WTC11 (cell line): ENCODE data around the gene RAB26. TPM values are rescaled to one million over a fixed set of nuclear protein-coding genes. Genes with fewer than 3 reads are reported as not detected.
"Not testable (repeated sequence)": the region's sequence is repeated elsewhere in the genome, so short reads cannot be mapped to it uniquely, and the experiment has no call there.

ENCODE experiments used
- ATAC-seq: fragments of 200-7000 bp; cut with Tn5 transposase; 2 replicates; pipeline ENCODE4 v1.10.0; 2021; ENCODE audit warnings: mild to moderate bottlenecking, moderate library complexity
- CTCF ChIA-PET: fragments of 300-600 bp; sonication (Branson Sonifier 250); formaldehyde crosslinking; loops from one replicate; lab custom pipeline; 2021; ENCODE audit warnings: antibody characterized with exemption; lab: Charles Lee
- POLR2A ChIA-PET: fragments of 350-600 bp; sonication (Branson Sonifier 250); formaldehyde crosslinking; loops from one replicate; lab custom pipeline; 2021; ENCODE audit warnings: antibody characterized with exemption; lab: Charles Lee
- DNase-seq: peaks from one replicate; pipeline ENCODE4 v3.0.0; 2021; ENCODE audit warnings: low spot score
- H3K27ac Mint-ChIP-seq: 2 replicates; pipeline ENCODE4 v1.8.0; 2021; ENCODE audit warnings: mixed read lengths
- H3K27me3 Mint-ChIP-seq: 2 replicates; pipeline ENCODE4 v1.8.0; 2021; ENCODE audit warnings: low read depth, mild to moderate bottlenecking, moderate library complexity, mixed read lengths
- H3K36me3 Mint-ChIP-seq: 2 replicates; pipeline ENCODE4 v1.8.0; 2021; ENCODE audit warnings: mixed read lengths
- H3K4me1 Mint-ChIP-seq: 2 replicates; pipeline ENCODE4 v1.8.0; 2022; ENCODE audit warnings: mixed read lengths
- H3K4me3 Mint-ChIP-seq: 2 replicates; pipeline ENCODE4 v1.8.0; 2021; ENCODE audit warnings: mild to moderate bottlenecking, moderate library complexity, mixed read lengths
- H3K9me3 Mint-ChIP-seq: 2 replicates; pipeline ENCODE4 v1.8.0; 2021; ENCODE audit warnings: mixed read lengths
- AR ChIP-seq: fragments of 250-450 bp; sonication (Bioruptor Pico); IDR thresholded peaks from 2 replicates; pipeline ENCODE4 v1.9.0; 2021; ENCODE audit warnings: mild to moderate bottlenecking
- CREM ChIP-seq: sonication (generic); formaldehyde crosslinking; IDR thresholded peaks from 2 replicates; pipeline ENCODE4 v1.8.1; 2022; ENCODE audit warnings: mild to moderate bottlenecking, missing genetic modification reagents, moderate library complexity
- E2F1 ChIP-seq: sonication (generic); formaldehyde crosslinking; IDR thresholded peaks from 2 replicates; pipeline ENCODE4 v1.8.0; 2022; ENCODE audit warnings: mild to moderate bottlenecking, missing genetic modification reagents
- EMX1 ChIP-seq: fragments of 250-450 bp; sonication (Bioruptor Pico); IDR thresholded peaks from 2 replicates; pipeline ENCODE4 v1.8.0; 2021; ENCODE audit warnings: mild to moderate bottlenecking
- GRHL2 ChIP-seq: fragments of 250-450 bp; sonication (Bioruptor Pico); IDR thresholded peaks from 2 replicates; pipeline ENCODE4 v1.8.0; 2022; ENCODE audit warnings: mild to moderate bottlenecking, moderate library complexity; ENCODE audit not compliant: insufficient replicate concordance, severe bottlenecking
- RORB ChIP-seq: fragments of 250-450 bp; sonication (Bioruptor Pico); IDR thresholded peaks from 2 replicates; pipeline ENCODE4 v1.9.0; 2021; ENCODE audit warnings: mild to moderate bottlenecking
- SMAD4 ChIP-seq: sonication (generic); formaldehyde crosslinking; IDR thresholded peaks from 2 replicates; pipeline ENCODE4 v1.8.0; 2022; ENCODE audit warnings: mild to moderate bottlenecking, missing genetic modification reagents
- ZNF138 ChIP-seq: sonication (generic); formaldehyde crosslinking; conservative IDR thresholded peaks from 2 replicates; pipeline ENCODE4 v1.8.1; 2022; ENCODE audit warnings: mild to moderate bottlenecking, moderate library complexity, missing genetic modification reagents
- ZNF219 ChIP-seq: sonication (generic); formaldehyde crosslinking; IDR thresholded peaks from 2 replicates; pipeline ENCODE4 v1.8.0; 2023; ENCODE audit warnings: missing genetic modification reagents, mild to moderate bottlenecking, borderline replicate concordance
- ZNF396 ChIP-seq: fragments of 250-450 bp; sonication (Bioruptor Pico); IDR thresholded peaks from 2 replicates; pipeline ENCODE4 v1.8.0; 2021; ENCODE audit warnings: mild to moderate bottlenecking, moderate library complexity, borderline replicate concordance
- ZNF512 ChIP-seq: sonication (generic); formaldehyde crosslinking; IDR thresholded peaks from 2 replicates; pipeline ENCODE4 v1.8.1; 2022; ENCODE audit warnings: missing genetic modification reagents, borderline replicate concordance
- total RNA-seq: library from RNA; stranded (reverse); gene quantifications from 3 replicates; pipeline ENCODE4 v1.2.3, GENCODE V29; 2021
- TF ChIP-seq, protein P1 (sequence below): sonication (generic); formaldehyde crosslinking; IDR thresholded peaks from 2 replicates; pipeline ENCODE4 v1.8.1; 2023; ENCODE audit warnings: mild to moderate bottlenecking, missing genetic modification reagents, borderline replicate concordance
- TF ChIP-seq, protein P2 (sequence below): sonication (generic); formaldehyde crosslinking; IDR thresholded peaks from 2 replicates; pipeline ENCODE4 v1.8.0; 2023; ENCODE audit warnings: missing genetic modification reagents
- TF ChIP-seq, protein P3 (sequence below): sonication (generic); formaldehyde crosslinking; IDR thresholded peaks from 2 replicates; pipeline ENCODE4 v1.8.1; 2022; ENCODE audit warnings: mild to moderate bottlenecking, missing genetic modification reagents, moderate library complexity, borderline replicate concordance

RAB26 gene
- total RNA-seq, 1 experiment from 2014 or later: 7.3 TPM

- CTCF ChIA-PET: interaction anchor here (0.9 kb wide), 1 partner anchor 15 kb away, joined by 3 read pairs; no protein-coding TSS in a partner anchor
These were observed 51.9 kb downstream of the RAB26 start for GRCh38 chr16:2200313-2200712.

GRCh38 chr16:2203119-2203688 lies 54.8 kb downstream of the RAB26 start:
- ChIA-PET CTCF (interaction anchor here (1.4 kb wide), 1 partner anchor 8 kb away, joined by 12 read pairs; no protein-coding TSS in a partner anchor), POLR2A (interaction anchor here (0.7 kb wide), 1 partner anchor 68 kb away, joined by 3 read pairs; no protein-coding TSS in a partner anchor)
- ATAC-seq, H3K27ac Mint-ChIP-seq, H3K9me3 Mint-ChIP-seq, DNase-seq: not testable (repeated sequence)
- peaks cover 13% of the 10 kb centered on the region for H3K36me3 Mint-ChIP-seq
- peak overlapping the region; percentile 35; the same call in 1 of the 2 replicates for H3K4me3 Mint-ChIP-seq
- peaks cover 11% of the 10 kb centered on the region for H3K4me1 Mint-ChIP-seq
- H3K27me3 Mint-ChIP-seq: peaks cover 43% of the 10 kb centered on the region

More at GRCh38 chr16:2200313-2200712, 51.9 kb downstream of the RAB26 start:
- H3K4me3 Mint-ChIP-seq: no peak overlapping the region
- ATAC-seq (no peak), DNase-seq (no peak)
- POLR2A ChIA-PET: interaction anchor here (1.1 kb wide), 1 partner anchor 10 kb away, joined by 4 read pairs; the partner anchor contains the start of gene BRICD5
- H3K9me3 Mint-ChIP-seq: no peaks in the 10 kb centered on the region
- no peaks in the 10 kb centered on the region for H3K36me3 Mint-ChIP-seq
- no peak overlapping the region for H3K27ac Mint-ChIP-seq
- H3K4me1 Mint-ChIP-seq: peaks cover 5% of the 10 kb centered on the region
- peaks cover 56% of the 10 kb centered on the region for H3K27me3 Mint-ChIP-seq
- TF ChIP-seq ZNF138 (CRISPR knock-in tag) (no peak), AR (CRISPR knock-in tag) (no peak), ZNF512 (CRISPR knock-in tag) (no peak), GRHL2 (CRISPR knock-in tag) (no peak), EMX1 (CRISPR knock-in tag) (no peak), SMAD4 (CRISPR knock-in tag) (no peak), ZNF219 (CRISPR knock-in tag) (no peak), ZNF396 (CRISPR knock-in tag) (no peak), RORB (CRISPR knock-in tag) (no peak), E2F1 (CRISPR knock-in tag) (no peak), CREM (CRISPR knock-in tag) (no peak)
- TF ChIP-seq, protein P1, sequence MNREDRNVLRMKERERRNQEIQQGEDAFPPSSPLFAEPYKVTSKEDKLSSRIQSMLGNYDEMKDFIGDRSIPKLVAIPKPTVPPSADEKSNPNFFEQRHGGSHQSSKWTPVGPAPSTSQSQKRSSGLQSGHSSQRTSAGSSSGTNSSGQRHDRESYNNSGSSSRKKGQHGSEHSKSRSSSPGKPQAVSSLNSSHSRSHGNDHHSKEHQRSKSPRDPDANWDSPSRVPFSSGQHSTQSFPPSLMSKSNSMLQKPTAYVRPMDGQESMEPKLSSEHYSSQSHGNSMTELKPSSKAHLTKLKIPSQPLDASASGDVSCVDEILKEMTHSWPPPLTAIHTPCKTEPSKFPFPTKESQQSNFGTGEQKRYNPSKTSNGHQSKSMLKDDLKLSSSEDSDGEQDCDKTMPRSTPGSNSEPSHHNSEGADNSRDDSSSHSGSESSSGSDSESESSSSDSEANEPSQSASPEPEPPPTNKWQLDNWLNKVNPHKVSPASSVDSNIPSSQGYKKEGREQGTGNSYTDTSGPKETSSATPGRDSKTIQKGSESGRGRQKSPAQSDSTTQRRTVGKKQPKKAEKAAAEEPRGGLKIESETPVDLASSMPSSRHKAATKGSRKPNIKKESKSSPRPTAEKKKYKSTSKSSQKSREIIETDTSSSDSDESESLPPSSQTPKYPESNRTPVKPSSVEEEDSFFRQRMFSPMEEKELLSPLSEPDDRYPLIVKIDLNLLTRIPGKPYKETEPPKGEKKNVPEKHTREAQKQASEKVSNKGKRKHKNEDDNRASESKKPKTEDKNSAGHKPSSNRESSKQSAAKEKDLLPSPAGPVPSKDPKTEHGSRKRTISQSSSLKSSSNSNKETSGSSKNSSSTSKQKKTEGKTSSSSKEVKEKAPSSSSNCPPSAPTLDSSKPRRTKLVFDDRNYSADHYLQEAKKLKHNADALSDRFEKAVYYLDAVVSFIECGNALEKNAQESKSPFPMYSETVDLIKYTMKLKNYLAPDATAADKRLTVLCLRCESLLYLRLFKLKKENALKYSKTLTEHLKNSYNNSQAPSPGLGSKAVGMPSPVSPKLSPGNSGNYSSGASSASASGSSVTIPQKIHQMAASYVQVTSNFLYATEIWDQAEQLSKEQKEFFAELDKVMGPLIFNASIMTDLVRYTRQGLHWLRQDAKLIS (CRISPR knock-in tag): no peak
- TF ChIP-seq, protein P2, sequence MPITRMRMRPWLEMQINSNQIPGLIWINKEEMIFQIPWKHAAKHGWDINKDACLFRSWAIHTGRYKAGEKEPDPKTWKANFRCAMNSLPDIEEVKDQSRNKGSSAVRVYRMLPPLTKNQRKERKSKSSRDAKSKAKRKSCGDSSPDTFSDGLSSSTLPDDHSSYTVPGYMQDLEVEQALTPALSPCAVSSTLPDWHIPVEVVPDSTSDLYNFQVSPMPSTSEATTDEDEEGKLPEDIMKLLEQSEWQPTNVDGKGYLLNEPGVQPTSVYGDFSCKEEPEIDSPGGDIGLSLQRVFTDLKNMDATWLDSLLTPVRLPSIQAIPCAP (CRISPR knock-in tag): no peak
- TF ChIP-seq, protein P3, sequence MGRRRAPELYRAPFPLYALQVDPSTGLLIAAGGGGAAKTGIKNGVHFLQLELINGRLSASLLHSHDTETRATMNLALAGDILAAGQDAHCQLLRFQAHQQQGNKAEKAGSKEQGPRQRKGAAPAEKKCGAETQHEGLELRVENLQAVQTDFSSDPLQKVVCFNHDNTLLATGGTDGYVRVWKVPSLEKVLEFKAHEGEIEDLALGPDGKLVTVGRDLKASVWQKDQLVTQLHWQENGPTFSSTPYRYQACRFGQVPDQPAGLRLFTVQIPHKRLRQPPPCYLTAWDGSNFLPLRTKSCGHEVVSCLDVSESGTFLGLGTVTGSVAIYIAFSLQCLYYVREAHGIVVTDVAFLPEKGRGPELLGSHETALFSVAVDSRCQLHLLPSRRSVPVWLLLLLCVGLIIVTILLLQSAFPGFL: no peak
